ENCODE measurements around the gene TMEM191C. TPM values are rescaled to one million over a fixed set of nuclear protein-coding genes. Genes with fewer than 3 reads are reported as not detected.
"Not testable (repeated sequence)": the region's sequence is repeated elsewhere in the genome, so short reads cannot be mapped to it uniquely, and the experiment has no call there.

TMEM191C gene
- total RNA-seq, 1 experiment from 2014 or later = 1.2 TPM

DNA sequence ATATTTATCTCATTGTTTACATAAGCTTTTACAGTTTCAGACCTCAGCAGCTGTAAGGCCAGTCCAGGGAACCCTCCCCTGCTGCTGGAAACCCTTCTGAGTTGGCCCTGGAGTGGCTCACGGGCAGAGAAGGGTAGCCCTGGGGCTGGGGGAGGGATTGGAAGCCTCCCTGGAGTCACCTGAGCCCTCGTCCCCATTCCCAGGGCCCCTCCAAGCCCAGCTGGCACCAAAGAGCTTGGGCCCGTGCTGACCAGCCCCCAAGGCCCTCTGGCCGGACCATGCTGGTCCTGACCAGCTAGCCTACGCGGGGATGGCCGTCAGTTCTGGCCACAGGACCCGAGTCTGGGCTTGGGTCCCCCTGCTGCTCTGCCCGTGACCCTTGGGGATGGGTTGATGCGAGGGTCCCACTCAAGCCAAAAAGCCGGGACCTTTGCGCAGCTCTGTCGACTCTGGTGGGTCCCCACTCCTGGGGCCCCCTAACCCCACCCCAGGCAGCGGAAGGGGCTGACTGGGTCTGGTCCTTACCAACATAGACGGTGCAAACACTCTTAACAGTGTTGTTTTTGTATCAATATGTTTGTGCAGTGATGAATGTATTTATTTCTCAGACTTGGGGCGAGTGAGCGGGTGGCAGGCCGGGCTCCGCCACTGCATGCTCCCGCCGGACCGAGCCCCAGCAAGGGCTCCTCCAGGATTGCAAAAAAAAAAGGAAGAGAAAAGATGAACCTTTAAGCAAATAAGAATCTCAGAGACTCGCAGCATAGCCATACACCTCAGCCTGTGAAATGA, 17.5 kb upstream of the TMEM191C start:
- H3K27me3 ChIP-seq (ENCODE audit: low read length) = no peaks in the 10 kb centered on the region
- H3K9me3 ChIP-seq (ENCODE audit: low read length) = no peaks in the 10 kb centered on the region
- H3K4me2 ChIP-seq (ENCODE audit: low read depth, low read length, poor library complexity, severe bottlenecking) = no peak overlapping the region
- H3K4me1 ChIP-seq (ENCODE audit: low read length) = no peaks in the 10 kb centered on the region; the same call in 1 of the 2 replicates
- no peak for DNase-seq
- H3K9ac ChIP-seq (ENCODE audit: low read length) = no peak overlapping the region
- no peak overlapping the region for H2AFZ ChIP-seq (ENCODE audit: low read length)
- no peaks in the 10 kb centered on the region for H4K20me1 ChIP-seq (ENCODE audit: insufficient read depth, low read depth, low read length)
- H3K79me2 ChIP-seq (ENCODE audit: low read length) = no peaks in the 10 kb centered on the region
- no peaks in the 10 kb centered on the region for H3K9me2 ChIP-seq (replicated peaks; ENCODE audit: insufficient read depth, low read length)
- no peaks in the 10 kb centered on the region for H3K36me3 ChIP-seq (ENCODE audit: insufficient read depth, low read length)
- no peak overlapping the region for H3K27ac ChIP-seq (ENCODE audit: low read length)
- H3K4me3 ChIP-seq (ENCODE audit: low read length) = no peak overlapping the region

DNA sequence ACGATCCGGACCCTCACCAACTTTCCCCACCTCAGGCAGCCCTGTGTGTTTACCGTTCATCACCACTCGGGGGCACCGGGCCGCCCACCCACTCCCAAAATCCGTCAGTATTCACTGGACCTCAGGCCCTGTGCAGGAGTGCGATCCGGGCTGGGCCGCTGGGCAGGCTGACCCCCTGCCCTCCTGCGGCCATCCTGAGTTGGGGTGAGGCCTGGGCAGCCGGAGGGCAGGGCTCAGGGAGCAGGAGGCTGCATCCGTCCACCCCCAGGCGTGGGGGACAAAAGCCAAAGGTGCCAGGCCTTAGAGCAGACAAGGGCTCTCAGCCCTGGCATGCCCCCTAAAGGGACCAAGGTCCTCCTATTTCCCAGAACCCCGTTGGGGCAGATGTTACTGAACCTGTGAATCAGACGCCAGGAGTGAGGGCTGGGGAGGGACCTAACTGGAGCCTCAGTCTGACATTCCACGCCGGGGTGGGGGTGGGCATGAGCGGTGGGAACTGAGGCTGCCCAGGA, 16.8 kb upstream of the TMEM191C start:
- no peak overlapping the region for H3K4me3 ChIP-seq (ENCODE audit: low read length)
- H3K9me2 ChIP-seq (replicated peaks; ENCODE audit: insufficient read depth, low read length) = no peaks in the 10 kb centered on the region
- no peaks in the 10 kb centered on the region for H3K79me2 ChIP-seq (ENCODE audit: low read length)
- no peaks in the 10 kb centered on the region for H3K9me3 ChIP-seq (ENCODE audit: low read length)
- no peak overlapping the region for H3K4me2 ChIP-seq (ENCODE audit: low read depth, low read length, poor library complexity, severe bottlenecking)
- H3K27ac ChIP-seq (ENCODE audit: low read length) = no peak overlapping the region
- H4K20me1 ChIP-seq (ENCODE audit: insufficient read depth, low read depth, low read length) = no peaks in the 10 kb centered on the region
- no peak overlapping the region for H2AFZ ChIP-seq (ENCODE audit: low read length)
- no peak overlapping the region for H3K9ac ChIP-seq (ENCODE audit: low read length)
- no peaks in the 10 kb centered on the region for H3K27me3 ChIP-seq (ENCODE audit: low read length)
- no peak for DNase-seq
- H3K36me3 ChIP-seq (ENCODE audit: insufficient read depth, low read length) = no peaks in the 10 kb centered on the region
- H3K4me1 ChIP-seq (ENCODE audit: low read length) = no peaks in the 10 kb centered on the region; the same call in 1 of the 2 replicates

DNA sequence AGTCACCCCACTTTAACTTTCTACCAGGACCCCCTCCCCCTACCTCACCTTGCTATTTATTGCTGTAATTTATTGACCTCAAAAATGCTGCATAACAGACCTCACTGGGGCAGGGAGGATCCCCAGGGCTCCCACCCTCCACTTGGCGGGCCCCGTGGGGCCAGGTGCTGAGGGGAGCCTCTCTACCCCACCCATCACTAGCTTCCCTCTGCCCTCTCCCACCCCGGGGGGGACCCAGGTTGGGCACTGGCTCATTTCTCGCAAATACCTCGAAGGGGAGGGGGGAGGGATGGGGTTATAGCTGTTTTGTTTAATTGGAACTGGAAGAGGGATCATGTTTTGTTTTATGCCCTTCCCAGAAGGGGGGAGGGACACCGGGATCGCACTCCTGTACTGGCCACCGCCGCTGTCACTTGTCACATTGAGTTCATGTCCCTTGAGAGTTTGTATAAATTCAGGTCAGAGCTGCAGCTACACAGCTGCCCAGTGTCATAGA, 16.3 kb upstream of the TMEM191C start:
- H4K20me1 ChIP-seq (ENCODE audit: insufficient read depth, low read depth, low read length) = no peaks in the 10 kb centered on the region
- no peak overlapping the region for H3K27ac ChIP-seq (ENCODE audit: low read length)
- H3K79me2 ChIP-seq (ENCODE audit: low read length) = no peaks in the 10 kb centered on the region
- H3K9me2 ChIP-seq (replicated peaks; ENCODE audit: insufficient read depth, low read length) = no peaks in the 10 kb centered on the region
- H3K36me3 ChIP-seq (ENCODE audit: insufficient read depth, low read length) = no peaks in the 10 kb centered on the region
- no peak for DNase-seq
- H3K4me1 ChIP-seq (ENCODE audit: low read length) = no peaks in the 10 kb centered on the region; the same call in 1 of the 2 replicates
- no peaks in the 10 kb centered on the region for H3K9me3 ChIP-seq (ENCODE audit: low read length)
- no peak overlapping the region for H3K4me3 ChIP-seq (ENCODE audit: low read length)
- no peaks in the 10 kb centered on the region for H3K27me3 ChIP-seq (ENCODE audit: low read length)
- H3K4me2 ChIP-seq (ENCODE audit: low read depth, low read length, poor library complexity, severe bottlenecking) = no peak overlapping the region
- no peak overlapping the region for H3K9ac ChIP-seq (ENCODE audit: low read length)
- no peak overlapping the region for H2AFZ ChIP-seq (ENCODE audit: low read length)

DNA sequence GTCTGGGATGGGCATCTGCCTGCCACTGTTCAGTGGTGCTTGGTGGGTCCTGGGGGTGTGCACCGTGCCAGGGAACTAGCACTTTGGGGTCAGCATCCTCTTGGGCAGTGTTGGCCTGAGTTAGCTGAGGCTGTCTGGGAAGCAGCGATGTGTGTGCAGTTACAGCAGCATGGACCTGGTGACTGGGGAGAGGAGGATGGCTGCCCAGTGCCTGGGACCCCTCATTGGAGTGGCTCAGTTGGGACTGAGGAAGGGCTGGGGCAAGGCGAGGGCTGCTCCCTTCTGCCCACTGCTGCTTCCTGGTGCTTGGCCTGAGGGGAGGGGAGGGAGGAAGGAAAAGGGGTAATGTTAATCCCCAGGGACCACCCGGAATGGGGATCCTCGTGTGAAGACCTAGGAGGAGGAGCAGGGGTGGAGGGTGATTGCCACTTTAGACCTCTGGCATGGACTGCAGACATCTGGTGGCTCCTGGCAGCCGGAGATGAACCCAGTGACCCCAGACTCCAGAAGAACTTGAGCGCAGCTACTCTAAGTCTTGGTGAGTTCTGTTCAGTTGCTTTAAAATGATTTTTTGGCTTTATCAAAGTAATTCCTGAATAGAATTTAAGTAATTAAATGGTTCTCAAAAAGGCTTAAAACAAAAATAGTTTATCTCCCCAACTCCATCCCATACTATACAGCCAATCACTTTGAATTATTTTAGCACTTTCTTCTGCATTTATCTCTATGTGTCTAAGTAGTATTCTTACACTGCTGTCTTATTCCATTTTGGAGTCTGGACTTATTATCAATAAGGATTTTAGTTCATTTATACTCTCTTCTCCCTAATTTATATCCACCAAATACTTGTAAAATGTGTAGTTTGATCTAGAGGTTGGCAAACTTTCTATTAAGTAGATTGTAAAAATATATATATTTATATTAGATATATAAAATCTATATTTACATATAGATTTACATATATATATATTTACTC, 15.4 kb upstream of the TMEM191C start:
- Histone ChIP-seq H4K20me1 (ENCODE audit: insufficient read depth, low read depth, low read length) (no peaks in the 10 kb centered on the region), H3K4me1 (ENCODE audit: low read length) (no peaks in the 10 kb centered on the region; the same call in 1 of the 2 replicates), H3K4me2 (ENCODE audit: low read depth, low read length, poor library complexity, severe bottlenecking) (no peak overlapping the region), H2AFZ (ENCODE audit: low read length) (no peak overlapping the region), H3K9me2 (replicated peaks; ENCODE audit: insufficient read depth, low read length) (no peaks in the 10 kb centered on the region), H3K79me2 (ENCODE audit: low read length) (no peaks in the 10 kb centered on the region), H3K36me3 (ENCODE audit: insufficient read depth, low read length) (no peaks in the 10 kb centered on the region), H3K27ac (ENCODE audit: low read length) (no peak overlapping the region), H3K4me3 (ENCODE audit: low read length) (no peak overlapping the region), H3K27me3 (ENCODE audit: low read length) (no peaks in the 10 kb centered on the region), H3K9ac (ENCODE audit: low read length) (no peak overlapping the region), H3K9me3 (ENCODE audit: low read length) (no peaks in the 10 kb centered on the region)
- DNase-seq = no peak

DNA sequence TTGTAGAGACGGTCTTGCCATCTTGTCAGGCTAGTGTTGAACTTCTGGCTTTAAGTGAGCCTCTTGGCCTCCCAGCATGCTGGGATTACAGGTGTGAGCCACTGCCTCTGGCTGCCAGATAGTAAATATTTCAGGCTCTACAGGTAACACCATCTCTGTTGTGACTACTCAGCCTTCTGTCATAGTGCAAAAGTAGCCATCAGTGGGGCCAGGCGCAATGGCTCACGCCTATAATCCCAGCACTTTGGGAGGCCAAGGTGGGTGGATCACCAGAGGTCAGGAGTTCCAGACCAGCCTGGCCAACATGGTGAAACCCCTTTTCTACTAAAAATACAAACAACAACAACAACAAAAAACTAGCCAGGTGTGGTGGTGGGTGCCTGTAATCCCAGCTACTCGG, 14.5 kb upstream of the TMEM191C start:
- not testable (repeated sequence) for H3K4me2 ChIP-seq (ENCODE audit: low read depth, low read length, poor library complexity, severe bottlenecking); H2AFZ ChIP-seq (ENCODE audit: low read length); H3K36me3 ChIP-seq (ENCODE audit: insufficient read depth, low read length); H3K9ac ChIP-seq (ENCODE audit: low read length); H3K9me3 ChIP-seq (ENCODE audit: low read length); H3K79me2 ChIP-seq (ENCODE audit: low read length); H3K9me2 ChIP-seq (replicated peaks; ENCODE audit: insufficient read depth, low read length); DNase-seq; H3K4me3 ChIP-seq (ENCODE audit: low read length); H3K27ac ChIP-seq (ENCODE audit: low read length); H4K20me1 ChIP-seq (ENCODE audit: insufficient read depth, low read depth, low read length); H3K27me3 ChIP-seq (ENCODE audit: low read length); H3K4me1 ChIP-seq (ENCODE audit: low read length)

DNA sequence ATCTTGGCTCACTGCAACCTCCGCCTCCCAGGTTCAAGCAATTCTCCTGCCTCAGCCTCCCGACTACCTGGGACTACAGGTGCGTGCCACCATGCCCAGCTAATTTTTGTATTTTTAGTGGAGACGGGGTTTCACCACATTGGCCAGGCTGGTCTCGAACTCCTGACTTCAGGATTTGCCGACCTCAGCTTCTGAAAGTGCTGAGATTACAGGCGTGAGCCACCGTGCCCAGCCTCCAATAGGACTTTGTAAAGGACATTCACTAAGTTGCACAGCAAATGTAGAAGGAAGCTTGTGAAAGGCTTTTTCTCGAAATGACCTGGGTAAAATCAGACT, 12.2 kb upstream of the TMEM191C start:
- H3K9me3 ChIP-seq (ENCODE audit: low read length); H3K9ac ChIP-seq (ENCODE audit: low read length); H2AFZ ChIP-seq (ENCODE audit: low read length); H3K4me1 ChIP-seq (ENCODE audit: low read length); H3K27me3 ChIP-seq (ENCODE audit: low read length); DNase-seq; H3K4me2 ChIP-seq (ENCODE audit: low read depth, low read length, poor library complexity, severe bottlenecking); H4K20me1 ChIP-seq (ENCODE audit: insufficient read depth, low read depth, low read length); H3K4me3 ChIP-seq (ENCODE audit: low read length); H3K27ac ChIP-seq (ENCODE audit: low read length); H3K36me3 ChIP-seq (ENCODE audit: insufficient read depth, low read length); H3K79me2 ChIP-seq (ENCODE audit: low read length); H3K9me2 ChIP-seq (replicated peaks; ENCODE audit: insufficient read depth, low read length): not testable (repeated sequence)

DNA sequence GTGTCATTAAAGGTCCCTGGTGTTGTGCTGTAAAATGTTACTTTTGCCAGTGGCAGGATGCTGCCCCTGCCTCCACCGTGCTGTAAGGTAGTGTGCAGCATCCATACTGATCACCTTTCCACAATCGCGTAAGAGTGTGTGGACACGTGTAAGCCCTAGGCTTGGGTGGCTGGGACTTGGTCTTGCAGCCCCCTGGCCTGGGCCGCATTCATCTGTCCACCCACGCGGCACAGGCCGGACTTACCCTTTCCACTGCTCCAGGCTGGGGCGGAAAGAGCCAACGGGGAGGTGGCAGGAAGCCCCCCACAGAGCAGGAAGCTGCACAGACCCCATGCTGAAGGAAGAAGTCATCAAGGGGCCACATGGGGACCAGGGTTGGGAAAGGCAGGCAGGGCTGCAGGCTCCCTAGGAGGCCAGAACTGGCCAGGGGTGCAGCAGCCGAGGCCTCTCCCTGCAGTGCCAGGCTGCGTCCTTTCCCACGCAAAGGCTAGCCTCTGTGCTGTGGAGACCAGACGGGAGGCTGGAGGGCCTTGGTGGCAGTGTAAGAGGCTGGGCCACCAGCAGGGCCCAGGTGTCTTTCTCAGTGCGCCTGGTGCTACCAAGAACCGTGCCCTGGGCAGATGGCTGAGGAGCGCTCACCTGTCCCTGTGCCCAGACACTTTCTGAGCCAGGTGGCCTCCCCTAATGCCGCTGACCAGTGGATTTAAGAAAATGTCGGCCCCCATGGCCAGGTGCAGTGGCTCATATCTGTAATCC, 11.7 kb upstream of the TMEM191C start:
- Histone ChIP-seq H3K79me2 (ENCODE audit: low read length) (no peaks in the 10 kb centered on the region), H3K27ac (ENCODE audit: low read length) (no peak overlapping the region), H3K4me3 (ENCODE audit: low read length) (no peak overlapping the region), H4K20me1 (ENCODE audit: insufficient read depth, low read depth, low read length) (no peaks in the 10 kb centered on the region), H3K4me2 (ENCODE audit: low read depth, low read length, poor library complexity, severe bottlenecking) (no peak overlapping the region), H3K27me3 (ENCODE audit: low read length) (no peaks in the 10 kb centered on the region), H3K9ac (ENCODE audit: low read length) (no peak overlapping the region), H3K36me3 (ENCODE audit: insufficient read depth, low read length) (no peaks in the 10 kb centered on the region), H2AFZ (ENCODE audit: low read length) (no peak overlapping the region), H3K9me2 (replicated peaks; ENCODE audit: insufficient read depth, low read length) (no peaks in the 10 kb centered on the region), H3K9me3 (ENCODE audit: low read length) (no peaks in the 10 kb centered on the region), H3K4me1 (ENCODE audit: low read length) (no peaks in the 10 kb centered on the region; the same call in 1 of the 2 replicates)
- no peak for DNase-seq

Measured in Karpas-422 (cell line).